Thyroid gland (tissue), 4 donors: Measurements from ENCODE around the gene PIK3R6. TPM values are rescaled to one million over a fixed set of nuclear protein-coding genes. Genes with fewer than 3 reads are reported as not detected.
"Not testable (repeated sequence)": the region's sequence is repeated elsewhere in the genome, so short reads cannot be mapped to it uniquely, and the experiment has no call there.

Source experiments
- DNase-seq, 2 donors: peaks; one replicate each; pipeline ENCODE4 v3.0.0-alpha.2; 2019
- H3K27ac ChIP-seq, 3 donors: fragments of 200-600 bp; sonication (generic); 1 replicate in 2 of 3; 2 replicates in 1 of 3; pipeline ENCODE4 v1.5.1; 2016 to 2019; ENCODE audit warnings: mild to moderate bottlenecking in 1 of 3, moderate library complexity in 1 of 3
- H3K27me3 ChIP-seq: fragments of 200-600 bp; sonication (generic); one replicate; pipeline ENCODE4 v1.5.1; 2019
- H3K36me3 ChIP-seq, 2 donors: fragments of 200-600 bp; sonication (generic); one replicate each; pipeline ENCODE4 v1.5.1; 2016 to 2019
- H3K4me1 ChIP-seq, 2 donors: fragments of 200-600 bp; sonication (generic); one replicate each; pipeline ENCODE4 v1.5.1; 2017 to 2019
- H3K4me3 ChIP-seq, 3 donors: fragments of 200-600 bp; sonication (generic); replicated peaks in 1 of 3; 1 replicate in 2 of 3; 2 replicates in 1 of 3; pipeline ENCODE4 v1.5.1; 2016; ENCODE audit warnings: mild to moderate bottlenecking in 1 of 3
- H3K9me3 ChIP-seq: fragments of 200-600 bp; sonication (generic); one replicate; pipeline ENCODE4 v1.5.1; 2017
- CTCF ChIP-seq, 6 experiments: fragments of 200-600 bp in 3 of 6; fragments of 450-650 bp in 3 of 6; sonication (generic) in 3 of 6; IDR thresholded peaks; one replicate each; pipeline ENCODE4 v1.5.1; 2016 to 2019; ENCODE audit warnings: antibody characterized with exemption in 6 of 6, mild to moderate bottlenecking in 2 of 6, inconsistent platforms in 1 of 6, moderate library complexity in 1 of 6
- POLR2A ChIP-seq, 2 donors: fragments of 450-650 bp; IDR thresholded peaks; one replicate each; pipeline ENCODE4 v1.6.1; 2017; ENCODE audit warnings: antibody characterized with exemption in 2 of 2, mild to moderate bottlenecking in 2 of 2, moderate library complexity in 1 of 2
- WGBS, 2 donors: methylation state at CpG; one replicate each; pipeline ENCODE4 v1.1.5; 2017; 5-methylcytosine and 5-hydroxymethylcytosine counted together
- intact Hi-C: fragments of 100-400 bp; cut with DNase I; formaldehyde crosslinking; loops from one replicate; pipeline ENCODE4 v1.15.1; 2023
- total RNA-seq, 4 donors: library from RNA; depleted of rRNA; stranded (reverse); fragments of >200 nt; gene quantifications; one replicate each; pipeline ENCODE4 v1.2.3, GENCODE V29; 2016

The PIK3R6 gene
- total RNA-seq, 4 donors from 2014 or later: 0.22 TPM; not detected in 3

DNA sequence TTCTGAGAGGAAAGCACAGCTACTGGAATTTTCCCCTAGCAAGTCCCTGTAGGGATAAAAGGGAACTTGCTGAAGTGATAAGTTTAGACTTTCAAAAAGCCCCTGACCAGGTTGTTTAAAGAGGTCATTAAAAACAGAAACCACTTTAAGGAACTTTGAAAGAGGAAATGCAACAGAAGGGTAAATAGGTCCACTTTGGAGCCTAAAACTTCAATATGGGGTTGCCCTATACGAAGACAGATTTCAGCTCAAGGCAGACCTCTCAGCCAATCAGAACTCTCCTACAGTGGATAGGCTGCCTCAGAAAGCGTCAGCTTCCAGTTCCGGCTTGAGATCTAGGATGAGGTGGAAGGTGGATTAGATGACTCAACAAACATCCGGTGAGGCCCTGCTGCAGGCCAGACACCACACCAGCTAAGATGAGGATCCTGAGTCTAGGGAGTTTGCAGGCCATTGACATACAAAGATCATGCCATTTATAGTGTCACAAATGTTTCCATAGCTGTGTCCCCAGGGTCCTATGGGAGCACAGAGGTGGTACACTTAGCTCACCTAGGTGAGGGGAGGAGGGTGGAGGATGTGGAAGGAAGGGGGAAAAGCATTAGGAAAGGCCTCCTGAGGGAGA, 60.4 kb downstream of the PIK3R6 start:
- Histone ChIP-seq H3K4me3 (no peak overlapping the region), H3K36me3 (no peaks in the 10 kb centered on the region), H3K27me3 (no peaks in the 10 kb centered on the region), H3K27ac (no peak overlapping the region), H3K4me1 (peaks cover 0 to 13% of the 10 kb centered on the region in 2 donors), H3K9me3 (no peaks in the 10 kb centered on the region)
- no peak for DNase-seq
- intact Hi-C loops: no loop called here
- 85 to 90% methylated on average over 4 of the region's 4 CpGs for WGBS, 2 donors
- TF ChIP-seq CTCF (IDR thresholded peaks at IDR 0.05) (no peak), POLR2A (IDR thresholded peaks at IDR 0.05) (no peak)

DNA sequence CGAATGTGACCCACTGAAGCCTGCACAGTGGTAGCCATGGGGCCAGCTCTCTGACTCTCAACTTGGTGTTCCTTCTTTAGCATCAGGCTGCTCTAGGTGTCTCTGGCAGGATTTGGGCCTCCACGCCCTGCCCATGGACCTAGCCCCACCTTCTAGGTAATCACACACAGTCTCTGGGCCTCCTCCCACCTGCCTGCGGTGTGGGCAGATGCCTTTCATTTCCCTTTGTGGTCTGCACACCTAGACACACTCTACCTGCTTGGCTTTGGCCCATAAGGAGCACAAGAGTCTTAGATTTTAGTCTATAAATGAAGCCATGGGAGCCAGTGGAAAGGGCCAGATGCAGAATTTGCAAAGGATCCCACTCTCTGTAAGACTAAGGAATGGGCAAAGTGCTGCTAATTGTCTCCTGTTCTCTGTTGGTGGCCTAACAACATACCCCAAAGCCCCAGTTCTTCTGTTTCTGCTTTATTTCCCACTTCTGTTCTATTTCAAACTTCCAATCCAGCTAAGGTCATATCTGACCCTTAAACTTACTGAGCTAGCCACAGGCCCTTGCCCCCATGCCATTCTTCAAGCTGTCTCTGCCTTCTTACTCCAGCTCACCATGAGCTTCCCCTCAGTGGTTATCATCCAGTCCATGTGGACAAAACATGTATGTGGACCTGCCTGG, 61.1 kb downstream of the PIK3R6 start:
- TF ChIP-seq POLR2A (IDR thresholded peaks at IDR 0.05): no peak
- TF ChIP-seq CTCF (IDR thresholded peaks at IDR 0.05): no peak
- WGBS, 2 donors: 90% methylated on average over 3 of the region's 3 CpGs

DNA sequence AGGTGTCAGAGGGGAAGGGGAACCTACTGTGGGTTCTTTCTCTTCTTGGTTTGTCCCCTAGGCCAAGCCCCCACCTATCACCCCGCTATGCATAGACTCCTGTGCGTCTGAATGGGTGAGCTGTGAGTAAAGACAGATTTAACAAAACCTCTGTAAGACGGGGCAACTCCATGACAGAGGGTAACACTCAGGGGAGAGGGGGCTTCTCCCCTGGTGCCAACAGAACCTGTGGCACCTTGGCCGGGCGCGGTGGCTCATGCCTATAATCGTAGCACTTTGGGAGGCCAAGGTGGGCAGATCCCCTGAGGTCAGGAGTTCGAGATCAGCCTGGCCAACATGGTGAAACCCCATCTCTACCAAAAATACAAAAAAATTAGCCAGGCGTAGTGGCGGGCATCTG, 62.1 kb downstream of the PIK3R6 start:
- DNase-seq, intact Hi-C loops, H3K4me3 ChIP-seq, H3K27me3 ChIP-seq, H3K27ac ChIP-seq, H3K9me3 ChIP-seq, H3K36me3 ChIP-seq: not testable (repeated sequence)
- WGBS, 2 donors: 95 to 97% methylated on average over 9 to 10 of the region's 10 CpGs
- peaks cover 0 to 13% of the 10 kb centered on the region in 2 donors for H3K4me1 ChIP-seq

More for the DNA sequence above, 61.1 kb downstream of the PIK3R6 start:
- H3K27ac ChIP-seq: no peak overlapping the region
- no peaks in the 10 kb centered on the region for H3K27me3 ChIP-seq
- no peaks in the 10 kb centered on the region for H3K36me3 ChIP-seq
- peaks cover 0 to 13% of the 10 kb centered on the region in 2 donors for H3K4me1 ChIP-seq
- DNase-seq: no peak
- H3K9me3 ChIP-seq: no peaks in the 10 kb centered on the region
- intact Hi-C loops: no loop called here
- H3K4me3 ChIP-seq: no peak overlapping the region

GRCh38 chr17:8803531-8804420, 63.7 kb downstream of the PIK3R6 start:
- no peaks in the 10 kb centered on the region for H3K36me3 ChIP-seq
- no peak overlapping the region for H3K4me3 ChIP-seq
- no peaks in the 10 kb centered on the region for H3K27me3 ChIP-seq
- peak; percentile 17 to 44 for DNase-seq
- TF ChIP-seq CTCF (IDR thresholded peaks at IDR 0.05) (peak in 1 of 6 experiments; percentile 39), POLR2A (IDR thresholded peaks at IDR 0.05) (no peak)
- WGBS, 2 donors: 53 to 54% methylated on average over 15 to 19 of the region's 19 CpGs
- H3K4me1 ChIP-seq: peaks cover 7 to 20% of the 10 kb centered on the region in 2 donors
- intact Hi-C loops: no loop called here
- H3K9me3 ChIP-seq: no peaks in the 10 kb centered on the region
- peak overlapping the region in 1 of 3 donors; percentile 17 for H3K27ac ChIP-seq

DNA sequence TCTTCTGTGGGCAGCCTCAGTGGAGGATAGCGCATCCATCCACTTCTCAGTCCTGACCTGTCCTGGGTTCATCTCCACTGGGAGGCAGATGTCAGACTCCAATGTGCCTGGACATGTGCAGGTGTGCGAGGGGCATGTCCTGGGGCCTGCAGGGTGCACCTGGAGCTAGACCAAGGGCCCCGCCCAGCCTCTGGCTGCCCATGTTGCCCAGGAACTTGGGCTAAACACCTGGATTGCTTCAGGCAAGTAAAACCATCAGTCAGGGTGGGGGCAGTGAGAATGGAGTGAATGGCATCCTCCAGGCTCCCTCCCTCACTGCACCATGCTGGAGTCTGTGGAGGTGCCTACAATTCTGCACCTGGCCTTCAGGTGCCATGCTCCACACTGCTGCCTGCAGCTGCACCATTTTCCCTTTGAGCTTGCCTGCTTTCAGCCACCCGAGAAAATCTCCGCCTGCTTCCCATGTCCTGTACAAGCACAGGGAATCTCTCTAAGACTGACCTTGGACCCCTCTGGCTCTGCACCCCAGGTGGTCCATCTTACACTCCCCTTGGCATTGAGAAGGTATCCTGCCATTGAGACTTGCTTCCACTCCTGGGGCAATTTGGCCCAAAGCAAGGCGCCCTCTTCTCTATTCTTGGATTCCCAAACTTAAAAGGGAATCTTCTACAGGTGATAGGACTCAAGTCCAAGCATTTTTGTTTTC, 66.2 kb downstream of the PIK3R6 start:
- no peak overlapping the region for H3K27ac ChIP-seq
- no peak for DNase-seq
- WGBS, 2 donors: 86 to 95% methylated on average over 6 of the region's 6 CpGs

More for the DNA sequence above, 66.2 kb downstream of the PIK3R6 start:
- TF ChIP-seq POLR2A (IDR thresholded peaks at IDR 0.05): no peak
- no peak for TF ChIP-seq CTCF (IDR thresholded peaks at IDR 0.05)
- no peak overlapping the region for H3K4me3 ChIP-seq
- intact Hi-C loops: no loop called here
- no peaks in the 10 kb centered on the region for H3K27me3 ChIP-seq
- peaks cover 12 to 20% of the 10 kb centered on the region in 2 donors for H3K4me1 ChIP-seq
- no peaks in the 10 kb centered on the region for H3K36me3 ChIP-seq
- no peaks in the 10 kb centered on the region for H3K9me3 ChIP-seq
